Subcutaneous abdominal adipose tissue (tissue), 5 donors: Measurements from ENCODE around the gene PDHX.
"Not testable (repeated sequence)": the region's sequence is repeated elsewhere in the genome, so short reads cannot be mapped to it uniquely, and the experiment has no call there.

ENCODE experiments used
- H3K27ac ChIP-seq: one replicate; pipeline ENCODE4 v1.7.0; 2013; ENCODE audit warnings: low read depth, mild to moderate bottlenecking, inconsistent platforms, low read length, moderate library complexity
- H3K27me3 ChIP-seq, 5 donors: one replicate each; pipeline ENCODE4 v1.7.0; 2013; ENCODE audit warnings: low read length in 5 of 5, inconsistent platforms in 1 of 5; ENCODE audit not compliant: control insufficient read depth in 5 of 5, insufficient read depth in 4 of 5
- H3K36me3 ChIP-seq, 5 donors: one replicate each; pipeline ENCODE4 v1.7.0; 2013; ENCODE audit warnings: low read length in 5 of 5; ENCODE audit not compliant: control insufficient read depth in 5 of 5, insufficient read depth in 5 of 5
- H3K4me1 ChIP-seq, 5 donors: one replicate each; pipeline ENCODE4 v1.7.0; 2013; ENCODE audit warnings: low read length in 5 of 5, mild to moderate bottlenecking in 3 of 5, moderate library complexity in 1 of 5; ENCODE audit not compliant: control insufficient read depth in 5 of 5, insufficient read depth in 5 of 5
- H3K4me3 ChIP-seq, 5 donors: one replicate each; pipeline ENCODE4 v1.7.0; 2013; ENCODE audit warnings: low read length in 5 of 5, low read depth in 1 of 5
- H3K9ac ChIP-seq, 5 donors: one replicate each; pipeline ENCODE4 v1.7.0; 2013; ENCODE audit warnings: low read length in 5 of 5, mild to moderate bottlenecking in 4 of 5, moderate library complexity in 3 of 5
- H3K9me3 ChIP-seq, 5 donors: one replicate each; pipeline ENCODE4 v1.7.0; 2013; ENCODE audit warnings: low read length in 5 of 5; ENCODE audit not compliant: control insufficient read depth in 5 of 5
- donor health status: healthy.
- donor health status: healthy.
- donor health status: healthy.
- donor health status: healthy.
- donor health status: healthy.

PDHX gene

GRCh38 chr11:34909415-34909814 lies 7.0 kb upstream of the PDHX start:
- no peaks in the 10 kb centered on the region for H3K9me3 ChIP-seq
- peak overlapping the region; percentile 88 for H3K27ac ChIP-seq
- peak overlapping the region in 4 of 5 donors; percentile 11 to 65 (median 16) for H3K9ac ChIP-seq
- peaks cover 3 to 52% (median 29%) of the 10 kb centered on the region in 5 donors for H3K4me1 ChIP-seq
- H3K27me3 ChIP-seq = no peaks in the 10 kb centered on the region
- peaks cover 0 to 4% (median 0%) of the 10 kb centered on the region in 5 donors for H3K36me3 ChIP-seq
- H3K4me3 ChIP-seq = no peak overlapping the region

GRCh38 chr11:34909955-34910354 lies 6.5 kb upstream of the PDHX start:
- no peaks in the 10 kb centered on the region for H3K9me3 ChIP-seq
- peaks cover 3 to 57% (median 31%) of the 10 kb centered on the region in 5 donors for H3K4me1 ChIP-seq
- H3K27ac ChIP-seq = peak overlapping the region; percentile 88
- H3K4me3 ChIP-seq = no peak overlapping the region
- peak overlapping the region in 4 of 5 donors; percentile 11 to 66 (median 40) for H3K9ac ChIP-seq
- no peaks in the 10 kb centered on the region for H3K27me3 ChIP-seq
- peaks cover 0 to 4% (median 0%) of the 10 kb centered on the region in 5 donors for H3K36me3 ChIP-seq

DNA sequence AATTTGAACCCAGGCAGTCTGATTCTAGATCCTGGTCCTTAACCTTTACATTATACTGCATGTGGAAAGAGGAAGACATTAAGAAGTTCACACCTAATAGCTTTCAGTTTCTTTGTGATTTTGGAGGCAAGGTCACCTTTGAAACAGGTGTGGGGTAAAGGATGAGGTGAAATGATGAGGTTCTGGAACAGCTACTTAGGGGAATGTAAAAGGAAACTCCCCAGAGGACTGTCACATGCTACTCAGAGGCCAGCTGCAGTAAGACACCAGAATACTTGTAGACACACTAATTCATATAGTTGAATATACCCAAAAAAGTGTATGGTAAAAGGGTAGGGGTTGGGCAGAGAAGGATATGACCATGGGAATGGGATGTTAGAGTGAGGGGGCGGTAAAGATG lies 5.6 kb upstream of the PDHX start:
- Histone ChIP-seq H3K36me3 (peaks cover 0 to 4% (median 0%) of the 10 kb centered on the region in 5 donors), H3K27me3 (no peaks in the 10 kb centered on the region), H3K4me1 (peaks cover 3 to 65% (median 40%) of the 10 kb centered on the region in 5 donors), H3K9me3 (no peaks in the 10 kb centered on the region), H3K27ac (peak overlapping the region; percentile 88), H3K9ac (peak overlapping the region in 3 of 5 donors; percentile 9 to 66 (median 23)), H3K4me3 (no peak overlapping the region)

DNA sequence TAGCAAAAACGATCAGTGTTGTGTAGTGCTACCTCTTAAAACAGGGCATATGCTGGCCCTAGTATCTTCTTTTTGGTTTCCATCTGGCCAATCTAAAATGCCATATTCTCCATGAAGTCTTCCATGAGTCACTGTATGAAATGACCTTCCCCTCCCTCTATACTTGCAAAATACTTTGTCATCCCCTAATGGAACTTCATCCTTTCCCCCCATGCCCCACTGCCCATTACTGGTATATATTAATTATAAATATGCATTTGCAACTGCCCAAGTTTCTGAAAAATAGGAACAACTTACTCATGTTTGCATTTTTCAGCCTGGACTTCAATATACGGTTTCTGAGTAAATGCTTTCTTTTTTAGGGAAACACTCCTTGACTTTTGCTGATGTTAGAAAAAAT lies 4.7 kb upstream of the PDHX start:
- peaks cover 0 to 4% (median 0%) of the 10 kb centered on the region in 5 donors for H3K36me3 ChIP-seq
- H3K9me3 ChIP-seq = no peaks in the 10 kb centered on the region
- H3K4me1 ChIP-seq = peaks cover 3 to 66% (median 41%) of the 10 kb centered on the region in 5 donors
- H3K9ac ChIP-seq = peak overlapping the region in 1 of 5 donors; percentile 66
- H3K27me3 ChIP-seq = no peaks in the 10 kb centered on the region
- H3K27ac ChIP-seq = peak overlapping the region; percentile 88
- no peak overlapping the region for H3K4me3 ChIP-seq

- H3K4me1 ChIP-seq = peaks cover 3 to 78% (median 59%) of the 10 kb centered on the region in 5 donors
- not testable (repeated sequence) for H3K36me3 ChIP-seq
These were observed 2.9 kb upstream of the PDHX start for GRCh38 chr11:34913556-34913955.

GRCh38 chr11:34915136-34916014 lies 1.0 kb upstream of the PDHX start:
- no peaks in the 10 kb centered on the region for H3K27me3 ChIP-seq
- H3K4me1 ChIP-seq = peaks cover 2 to 77% (median 52%) of the 10 kb centered on the region in 5 donors

More at GRCh38 chr11:34913556-34913955, 2.9 kb upstream of the PDHX start:
- not testable (repeated sequence) for H3K27ac ChIP-seq, H3K9me3 ChIP-seq, H3K27me3 ChIP-seq, H3K4me3 ChIP-seq, H3K9ac ChIP-seq

GRCh38 chr11:34916843-34917770 lies 689 bp downstream of the PDHX start:
- Histone ChIP-seq H3K4me3 (peak overlapping the region; percentile 89 to 97 (median 91)), H3K9me3 (no peaks in the 10 kb centered on the region), H3K36me3 (peaks cover 0 to 12% (median 0%) of the 10 kb centered on the region in 5 donors), H3K27ac (peak overlapping the region; percentile 96), H3K4me1 (peaks cover 2 to 73% (median 44%) of the 10 kb centered on the region in 5 donors), H3K9ac (peak overlapping the region; percentile 93 to 99 (median 96)), H3K27me3 (no peaks in the 10 kb centered on the region)

More at GRCh38 chr11:34915136-34916014, 1.0 kb upstream of the PDHX start:
- Histone ChIP-seq H3K9me3 (no peaks in the 10 kb centered on the region), H3K9ac (peak overlapping the region; percentile 94 to 99 (median 96)), H3K36me3 (peaks cover 0 to 7% (median 0%) of the 10 kb centered on the region in 5 donors), H3K27ac (peak overlapping the region; percentile 96), H3K4me3 (peak overlapping the region; percentile 79 to 99 (median 91))

DNA sequence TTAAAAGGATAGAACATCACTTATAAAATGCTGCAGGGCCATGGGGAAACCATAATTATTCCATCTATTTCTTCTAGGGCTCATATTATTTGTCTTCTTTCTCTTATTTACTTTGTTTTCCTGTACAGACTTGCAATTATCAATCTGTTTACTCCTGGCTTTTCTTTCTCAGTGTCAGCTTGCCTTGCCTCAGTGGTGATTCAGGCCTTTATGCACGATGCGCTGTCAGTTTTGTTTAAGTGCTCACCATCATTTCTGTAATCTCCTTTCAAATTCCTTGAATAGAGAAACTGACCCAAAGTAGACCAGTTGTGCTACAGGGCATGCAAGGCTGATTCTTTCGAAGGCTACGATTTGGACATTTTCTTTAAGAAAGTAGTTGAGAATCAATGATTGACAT lies 4.7 kb downstream of the PDHX start:
- H3K4me1 ChIP-seq = peaks cover 2 to 58% (median 40%) of the 10 kb centered on the region in 5 donors
- H3K9me3 ChIP-seq = no peaks in the 10 kb centered on the region

DNA sequence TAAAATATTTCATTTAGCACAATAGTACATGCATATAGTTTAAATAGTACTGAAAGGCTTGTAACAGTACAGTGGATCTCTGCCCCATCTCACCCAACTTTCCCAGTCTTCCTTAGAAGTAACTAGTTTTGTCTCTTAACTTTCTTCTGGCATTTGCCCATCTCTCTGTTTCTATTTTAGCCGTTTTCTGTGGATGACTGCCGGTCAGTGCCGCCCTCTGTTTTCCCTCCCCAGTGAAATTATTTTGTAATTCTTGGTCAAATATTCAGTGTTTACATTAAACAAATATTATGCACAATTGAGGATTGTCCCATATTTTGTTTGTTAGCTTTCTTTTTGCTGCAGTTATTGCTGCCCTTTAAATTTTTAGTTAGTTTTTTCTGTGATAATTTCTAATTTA lies 8.3 kb downstream of the PDHX start:
- no peaks in the 10 kb centered on the region for H3K9me3 ChIP-seq
- peaks cover 0 to 8% (median 0%) of the 10 kb centered on the region in 5 donors for H3K36me3 ChIP-seq
- H3K9ac ChIP-seq = peak overlapping the region in 1 of 5 donors; percentile 55
- no peaks in the 10 kb centered on the region for H3K27me3 ChIP-seq
- H3K4me3 ChIP-seq = no peak overlapping the region
- H3K4me1 ChIP-seq = peaks cover 0 to 61% (median 29%) of the 10 kb centered on the region in 5 donors
- H3K27ac ChIP-seq = peak overlapping the region; percentile 63

More for the DNA sequence above, 4.7 kb downstream of the PDHX start:
- Histone ChIP-seq H3K36me3 (peaks cover 0 to 8% (median 0%) of the 10 kb centered on the region in 5 donors), H3K27ac (peak overlapping the region; percentile 38), H3K4me3 (no peak overlapping the region), H3K27me3 (no peaks in the 10 kb centered on the region), H3K9ac (peak overlapping the region in 1 of 5 donors; percentile 56)
